Loucy (cell line): Measurements from ENCODE around the gene TGM5.

Source experiments
- H2AFZ ChIP-seq: fragments of 200-600 bp; sonication (generic); 2 replicates; pipeline ENCODE4 v1.6.0; 2016; ENCODE audit warnings: antibody characterized with exemption, mild to moderate bottlenecking, low read length, moderate library complexity
- H3F3A ChIP-seq: fragments of 200-600 bp; 2 replicates; pipeline ENCODE4 v1.6.0; 2016; ENCODE audit warnings: antibody characterized with exemption, low read depth, mild to moderate bottlenecking
- H3K27me3 ChIP-seq: fragments of 200-600 bp; sonication (generic); 2 replicates; pipeline ENCODE4 v1.6.1; 2014; ENCODE audit warnings: low read length, mild to moderate bottlenecking; ENCODE audit not compliant: insufficient read depth, poor library complexity, severe bottlenecking
- H3K36me3 ChIP-seq: fragments of 200-600 bp; sonication (generic); 2 replicates; pipeline ENCODE4 v1.6.1; 2016; ENCODE audit warnings: low read length; ENCODE audit not compliant: insufficient read depth
- H3K4me1 ChIP-seq: fragments of 200-600 bp; sonication (generic); 2 replicates; pipeline ENCODE4 v1.5.1; 2014; ENCODE audit warnings: low read length, mild to moderate bottlenecking; ENCODE audit not compliant: insufficient read depth, poor library complexity, severe bottlenecking
- H3K4me2 ChIP-seq: fragments of 200-600 bp; sonication (generic); 2 replicates; pipeline ENCODE4 v1.6.0; 2014; ENCODE audit warnings: antibody characterized with exemption, low read length, low read depth, mild to moderate bottlenecking; ENCODE audit not compliant: poor library complexity, severe bottlenecking
- H3K4me3 ChIP-seq: fragments of 200-600 bp; sonication (generic); 2 replicates; pipeline ENCODE4 v1.5.1; 2014; ENCODE audit warnings: low read length, mild to moderate bottlenecking, mixed read lengths; ENCODE audit not compliant: poor library complexity, severe bottlenecking
- H3K79me2 ChIP-seq: fragments of 200-600 bp; sonication (generic); 2 replicates; pipeline ENCODE4 v1.6.1; 2014; ENCODE audit warnings: low read length; ENCODE audit not compliant: insufficient read depth
- H3K9ac ChIP-seq: fragments of 200-600 bp; sonication (generic); 2 replicates; pipeline ENCODE4 v1.6.0; 2014; ENCODE audit warnings: mild to moderate bottlenecking, low read depth, low read length, moderate library complexity; ENCODE audit not compliant: poor library complexity, severe bottlenecking
- H3K9me2 ChIP-seq: fragments of 200-600 bp; sonication (generic); replicated peaks from 2 replicates; pipeline ENCODE4 v1.6.1; 2016; ENCODE audit warnings: low read depth, low read length, mixed read lengths
- H3K9me3 ChIP-seq: fragments of 200-600 bp; sonication (generic); 2 replicates; pipeline ENCODE4 v1.6.1; 2014; ENCODE audit warnings: mild to moderate bottlenecking, antibody characterized with exemption, low read length, low read depth; ENCODE audit not compliant: insufficient read depth
- H4K20me1 ChIP-seq: fragments of 200-600 bp; sonication (generic); 2 replicates; pipeline ENCODE4 v1.6.0; 2014; ENCODE audit warnings: antibody characterized with exemption, low read length, mild to moderate bottlenecking; ENCODE audit not compliant: insufficient read depth, poor library complexity, severe bottlenecking
- CTCF ChIP-seq: fragments of 200-600 bp; sonication (generic); conservative IDR thresholded peaks from 2 replicates; pipeline ENCODE4 v1.5.1; 2014; ENCODE audit warnings: mild to moderate bottlenecking, antibody characterized with exemption, low read length
- EZH2phosphoT487 ChIP-seq: fragments of 200-600 bp; IDR thresholded peaks from 2 replicates; pipeline ENCODE4 v1.6.1; 2018; ENCODE audit warnings: antibody characterized with exemption, mild to moderate bottlenecking, moderate library complexity, borderline replicate concordance

Gene TGM5

GRCh38 chr15:43183270-43183669 is 83.5 kb downstream of the TGM5 start:
- TF ChIP-seq EZH2phosphoT487 (no peak), CTCF (no peak)
- Histone ChIP-seq H4K20me1 (peaks cover 16% of the 10 kb centered on the region), H3K36me3 (peaks cover 4% of the 10 kb centered on the region; the same call in 1 of the 2 replicates)

More at GRCh38 chr15:43183270-43183669, 83.5 kb downstream of the TGM5 start:
- Histone ChIP-seq H3K4me2 (no peak overlapping the region), H3K27me3 (no peaks in the 10 kb centered on the region), H3K9me3 (no peaks in the 10 kb centered on the region), H3K4me3 (no peak overlapping the region), H3K9ac (no peak overlapping the region), H3K4me1 (peaks cover 16% of the 10 kb centered on the region), H3K79me2 (peaks cover 23% of the 10 kb centered on the region), H3K9me2 (no peaks in the 10 kb centered on the region), H3F3A (no peaks in the 10 kb centered on the region), H2AFZ (no peak overlapping the region)
